ENCODE measurements around the gene CACNB4. TPM values are rescaled to one million over a fixed set of nuclear protein-coding genes. Genes with fewer than 3 reads are reported as not detected.

CACNB4 gene
- total RNA-seq, 2 donors from 2014 or later: 0.93 to 0.95 TPM

- no peaks in the 10 kb centered on the region for H3K4me1 ChIP-seq (ENCODE audit: control insufficient read depth, insufficient read depth, low read length)
- no peak overlapping the region for H3K9ac ChIP-seq (ENCODE audit: extremely low read depth, low read length, poor library complexity, severe bottlenecking)
- DNase-seq: no peak
- Mint-ChIP-seq H3K4me1 (peaks cover 10% of the 10 kb centered on the region), H3K4me3 (no peak overlapping the region), H3K27me3 (ENCODE audit: insufficient read depth) (no peaks in the 10 kb centered on the region), H3K36me3 (ENCODE audit: low read depth) (no peaks in the 10 kb centered on the region), H3K27ac (no peak overlapping the region), H3K9me3 (peaks cover 8% of the 10 kb centered on the region)
- no peaks in the 10 kb centered on the region for H3K9me3 ChIP-seq (ENCODE audit: control insufficient read depth, low read length)
- TF ChIP-seq, protein P1, sequence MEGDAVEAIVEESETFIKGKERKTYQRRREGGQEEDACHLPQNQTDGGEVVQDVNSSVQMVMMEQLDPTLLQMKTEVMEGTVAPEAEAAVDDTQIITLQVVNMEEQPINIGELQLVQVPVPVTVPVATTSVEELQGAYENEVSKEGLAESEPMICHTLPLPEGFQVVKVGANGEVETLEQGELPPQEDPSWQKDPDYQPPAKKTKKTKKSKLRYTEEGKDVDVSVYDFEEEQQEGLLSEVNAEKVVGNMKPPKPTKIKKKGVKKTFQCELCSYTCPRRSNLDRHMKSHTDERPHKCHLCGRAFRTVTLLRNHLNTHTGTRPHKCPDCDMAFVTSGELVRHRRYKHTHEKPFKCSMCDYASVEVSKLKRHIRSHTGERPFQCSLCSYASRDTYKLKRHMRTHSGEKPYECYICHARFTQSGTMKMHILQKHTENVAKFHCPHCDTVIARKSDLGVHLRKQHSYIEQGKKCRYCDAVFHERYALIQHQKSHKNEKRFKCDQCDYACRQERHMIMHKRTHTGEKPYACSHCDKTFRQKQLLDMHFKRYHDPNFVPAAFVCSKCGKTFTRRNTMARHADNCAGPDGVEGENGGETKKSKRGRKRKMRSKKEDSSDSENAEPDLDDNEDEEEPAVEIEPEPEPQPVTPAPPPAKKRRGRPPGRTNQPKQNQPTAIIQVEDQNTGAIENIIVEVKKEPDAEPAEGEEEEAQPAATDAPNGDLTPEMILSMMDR (conservative IDR thresholded peaks at IDR 0.05): no peak
- WGBS, 2 experiments (ENCODE audit: insufficient coverage in 1 of 2, insufficient read length in 1 of 2): 95 to 100% methylated on average over 3 of the region's 3 CpGs
- H3K27ac ChIP-seq (ENCODE audit: low read depth, low read length): no peak overlapping the region
- no peaks in the 10 kb centered on the region for H3K36me3 ChIP-seq (ENCODE audit: control insufficient read depth, insufficient read depth, low read length)
- H3K4me3 ChIP-seq (ENCODE audit: low read length): no peak overlapping the region
- no peaks in the 10 kb centered on the region for H3K27me3 ChIP-seq (ENCODE audit: control insufficient read depth, insufficient read depth, low read length, poor library complexity, severe bottlenecking)
These were observed 226.4 kb downstream of the CACNB4 start for GRCh38 chr2:151872463-151872862.

DNA sequence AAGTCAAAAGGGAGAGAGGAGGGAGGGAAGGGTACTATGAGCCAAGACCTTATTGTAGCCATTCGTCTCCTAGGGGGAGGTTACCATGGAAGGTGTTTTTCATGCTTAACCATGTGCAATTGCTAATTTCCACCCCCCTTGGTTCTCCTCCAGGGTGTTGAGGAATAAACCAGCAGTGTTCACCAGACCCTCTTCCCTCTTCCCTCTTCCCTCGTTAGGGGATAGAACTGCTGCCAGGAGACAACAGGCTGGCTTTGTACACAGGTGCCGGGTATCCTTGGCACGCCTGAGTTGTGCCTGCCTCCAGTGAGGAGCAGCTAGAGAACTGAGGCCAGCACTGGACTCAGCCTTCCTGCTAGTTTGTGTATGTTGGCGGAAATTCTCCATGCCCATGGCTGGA, 229.6 kb downstream of the CACNB4 start:
- DNase-seq: no peak
- 67 to 88% methylated on average over 1 to 5 of the region's 5 CpGs for WGBS, 2 experiments (ENCODE audit: insufficient coverage in 1 of 2, insufficient read length in 1 of 2)
- no peaks in the 10 kb centered on the region for H3K4me1 ChIP-seq (ENCODE audit: control insufficient read depth, insufficient read depth, low read length)

DNA sequence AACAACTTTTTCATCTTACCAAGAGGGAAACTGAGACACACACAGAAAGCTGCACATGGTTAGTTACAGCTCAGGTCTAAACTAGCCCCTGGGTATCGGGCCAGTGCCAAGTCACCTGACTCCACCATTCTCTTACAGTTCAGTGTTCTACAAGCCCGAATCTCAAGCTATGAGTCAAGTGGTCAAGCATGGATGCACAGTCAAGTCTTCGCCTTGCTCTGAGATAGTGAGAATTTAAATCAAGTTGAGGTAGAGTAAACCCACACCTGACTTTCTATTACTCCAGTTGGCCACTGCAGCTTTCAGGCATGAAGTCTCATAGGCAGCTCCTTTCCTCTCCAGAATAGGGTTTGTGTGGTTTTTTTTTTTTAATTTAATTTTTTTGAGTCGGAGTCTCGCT, 236.1 kb downstream of the CACNB4 start:
- H3K36me3 ChIP-seq (ENCODE audit: control insufficient read depth, insufficient read depth, low read length): no peaks in the 10 kb centered on the region
- no peaks in the 10 kb centered on the region for H3K27me3 ChIP-seq (ENCODE audit: control insufficient read depth, insufficient read depth, low read length, poor library complexity, severe bottlenecking)
- no peaks in the 10 kb centered on the region for H3K9me3 Mint-ChIP-seq
- no peak overlapping the region for H3K4me3 ChIP-seq (ENCODE audit: low read length)
- WGBS, 2 experiments (ENCODE audit: insufficient coverage in 1 of 2, insufficient read length in 1 of 2): 96 to 97% methylated on average over 3 to 5 of the region's 5 CpGs
- H3K27ac Mint-ChIP-seq: no peak overlapping the region
- no peak for DNase-seq
- no peaks in the 10 kb centered on the region for H3K36me3 Mint-ChIP-seq (ENCODE audit: low read depth)
- H3K4me1 ChIP-seq (ENCODE audit: control insufficient read depth, insufficient read depth, low read length): peaks cover 16% of the 10 kb centered on the region
- H3K9me3 ChIP-seq (ENCODE audit: control insufficient read depth, low read length): no peaks in the 10 kb centered on the region
- no peak overlapping the region for H3K9ac ChIP-seq (ENCODE audit: extremely low read depth, low read length, poor library complexity, severe bottlenecking)
- H3K27ac ChIP-seq (ENCODE audit: low read depth, low read length): no peak overlapping the region
- no peak overlapping the region for H3K4me3 Mint-ChIP-seq
- no peaks in the 10 kb centered on the region for H3K27me3 Mint-ChIP-seq (ENCODE audit: insufficient read depth)
- TF ChIP-seq, protein P1 (conservative IDR thresholded peaks at IDR 0.05): no peak
- H3K4me1 Mint-ChIP-seq: peaks cover 20% of the 10 kb centered on the region

More for the DNA sequence above, 229.6 kb downstream of the CACNB4 start:
- Histone ChIP-seq H3K27ac (ENCODE audit: low read depth, low read length) (no peak overlapping the region), H3K9ac (ENCODE audit: extremely low read depth, low read length, poor library complexity, severe bottlenecking) (no peak overlapping the region), H3K27me3 (ENCODE audit: control insufficient read depth, insufficient read depth, low read length, poor library complexity, severe bottlenecking) (no peaks in the 10 kb centered on the region), H3K9me3 (ENCODE audit: control insufficient read depth, low read length) (no peaks in the 10 kb centered on the region), H3K36me3 (ENCODE audit: control insufficient read depth, insufficient read depth, low read length) (no peaks in the 10 kb centered on the region), H3K4me3 (ENCODE audit: low read length) (no peak overlapping the region)
- Mint-ChIP-seq H3K27me3 (ENCODE audit: insufficient read depth) (no peaks in the 10 kb centered on the region), H3K4me3 (no peak overlapping the region), H3K4me1 (peaks cover 5% of the 10 kb centered on the region), H3K9me3 (no peaks in the 10 kb centered on the region), H3K27ac (no peak overlapping the region), H3K36me3 (ENCODE audit: low read depth) (no peaks in the 10 kb centered on the region)
- TF ChIP-seq, protein P1 (conservative IDR thresholded peaks at IDR 0.05): no peak

All from endodermal cell (in vitro differentiated cells).